ENCODE data around the gene OR2G2. TPM values are rescaled to one million over a fixed set of nuclear protein-coding genes. Genes with fewer than 3 reads are reported as not detected.

Gene OR2G2
- polyA plus RNA-seq, 1 donor (not counting 4 experiments of a cell fraction or from before 2014, with no cell fraction given): not detected

DNA sequence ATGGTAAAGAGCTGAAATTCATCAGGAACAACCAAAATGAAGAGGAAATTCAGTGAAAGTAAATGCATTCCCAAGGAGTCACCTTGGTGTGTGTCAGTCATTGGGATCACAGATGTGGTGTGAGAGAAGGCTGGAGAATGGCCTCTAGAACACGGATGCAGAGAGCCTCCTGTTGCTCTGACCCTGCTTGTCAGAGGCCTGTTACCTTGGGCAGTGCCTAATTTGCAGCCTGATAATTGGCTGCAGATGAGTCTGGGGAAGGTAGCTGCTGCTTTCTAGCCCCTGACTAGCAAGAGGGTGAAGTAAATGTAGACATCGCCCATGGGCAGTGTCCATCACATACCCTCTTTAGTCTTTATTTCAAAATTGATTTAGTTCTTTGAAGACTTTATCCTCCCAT is 35.9 kb upstream of the OR2G2 start:
- H3K4me1 ChIP-seq (ENCODE audit: control insufficient read depth, extremely low read depth, insufficient read depth, low read length): no peaks in the 10 kb centered on the region
- H3K36me3 ChIP-seq (ENCODE audit: control insufficient read depth in 2 of 2, extremely low read depth in 1 of 2, insufficient read depth in 2 of 2, low read length in 2 of 2): no peaks in the 10 kb centered on the region
- no peaks in the 10 kb centered on the region for H3K9me1 ChIP-seq (ENCODE audit: control insufficient read depth, extremely low read depth, insufficient read depth, low read length)
- H4K20me1 ChIP-seq (ENCODE audit: control insufficient read depth, extremely low read depth, insufficient read depth, low read length): no peaks in the 10 kb centered on the region
- no peaks in the 10 kb centered on the region for H3K27me3 ChIP-seq (ENCODE audit: control insufficient read depth, extremely low read depth, insufficient read depth, low read length)
- FAIRE-seq: no peak
- H3K9me3 ChIP-seq (ENCODE audit: control insufficient read depth, low read depth, low read length): peaks cover 2% of the 10 kb centered on the region
- DNase-seq (ENCODE audit: low read depth, low spot score): no peak
- no peaks in the 10 kb centered on the region for H3K79me2 ChIP-seq (ENCODE audit: control insufficient read depth, insufficient read depth, low read length)
- TF ChIP-seq, protein P1, sequence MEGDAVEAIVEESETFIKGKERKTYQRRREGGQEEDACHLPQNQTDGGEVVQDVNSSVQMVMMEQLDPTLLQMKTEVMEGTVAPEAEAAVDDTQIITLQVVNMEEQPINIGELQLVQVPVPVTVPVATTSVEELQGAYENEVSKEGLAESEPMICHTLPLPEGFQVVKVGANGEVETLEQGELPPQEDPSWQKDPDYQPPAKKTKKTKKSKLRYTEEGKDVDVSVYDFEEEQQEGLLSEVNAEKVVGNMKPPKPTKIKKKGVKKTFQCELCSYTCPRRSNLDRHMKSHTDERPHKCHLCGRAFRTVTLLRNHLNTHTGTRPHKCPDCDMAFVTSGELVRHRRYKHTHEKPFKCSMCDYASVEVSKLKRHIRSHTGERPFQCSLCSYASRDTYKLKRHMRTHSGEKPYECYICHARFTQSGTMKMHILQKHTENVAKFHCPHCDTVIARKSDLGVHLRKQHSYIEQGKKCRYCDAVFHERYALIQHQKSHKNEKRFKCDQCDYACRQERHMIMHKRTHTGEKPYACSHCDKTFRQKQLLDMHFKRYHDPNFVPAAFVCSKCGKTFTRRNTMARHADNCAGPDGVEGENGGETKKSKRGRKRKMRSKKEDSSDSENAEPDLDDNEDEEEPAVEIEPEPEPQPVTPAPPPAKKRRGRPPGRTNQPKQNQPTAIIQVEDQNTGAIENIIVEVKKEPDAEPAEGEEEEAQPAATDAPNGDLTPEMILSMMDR (optimal IDR thresholded peaks at IDR 0.05 in 1 of 3, IDR thresholded peaks at IDR 0.05 in 1 of 3, conservative IDR thresholded peaks at IDR 0.05 in 1 of 3; ENCODE audit: extremely low read depth in 1 of 3, insufficient read depth in 2 of 3, low read length in 3 of 3): no peak
- TF ChIP-seq EZH2 (IDR thresholded peaks at IDR 0.05; ENCODE audit: low read length): no peak
- dilution Hi-C loops (cut with MboI; ENCODE audit: extremely low pct_ligation_motif_present, low sequenced_read_pairs): no loop called here
- no peak overlapping the region for H3K4me2 ChIP-seq (ENCODE audit: control insufficient read depth, extremely low read depth, insufficient read depth, low read depth, low read length)
- no peak overlapping the region for H3K9ac ChIP-seq (ENCODE audit: control insufficient read depth, extremely low read depth, insufficient read depth, low read length)
- no peak overlapping the region for H3K27ac ChIP-seq (ENCODE audit: control insufficient read depth, insufficient read depth, low read length)
- no peak overlapping the region for H3K4me3 ChIP-seq (ENCODE audit: control insufficient read depth in 2 of 3, extremely low read depth in 1 of 3, insufficient read depth in 2 of 3, low read depth in 1 of 3, low read length in 3 of 3)
- no peak overlapping the region for H2AFZ ChIP-seq (ENCODE audit: control insufficient read depth, low read length)

DNA sequence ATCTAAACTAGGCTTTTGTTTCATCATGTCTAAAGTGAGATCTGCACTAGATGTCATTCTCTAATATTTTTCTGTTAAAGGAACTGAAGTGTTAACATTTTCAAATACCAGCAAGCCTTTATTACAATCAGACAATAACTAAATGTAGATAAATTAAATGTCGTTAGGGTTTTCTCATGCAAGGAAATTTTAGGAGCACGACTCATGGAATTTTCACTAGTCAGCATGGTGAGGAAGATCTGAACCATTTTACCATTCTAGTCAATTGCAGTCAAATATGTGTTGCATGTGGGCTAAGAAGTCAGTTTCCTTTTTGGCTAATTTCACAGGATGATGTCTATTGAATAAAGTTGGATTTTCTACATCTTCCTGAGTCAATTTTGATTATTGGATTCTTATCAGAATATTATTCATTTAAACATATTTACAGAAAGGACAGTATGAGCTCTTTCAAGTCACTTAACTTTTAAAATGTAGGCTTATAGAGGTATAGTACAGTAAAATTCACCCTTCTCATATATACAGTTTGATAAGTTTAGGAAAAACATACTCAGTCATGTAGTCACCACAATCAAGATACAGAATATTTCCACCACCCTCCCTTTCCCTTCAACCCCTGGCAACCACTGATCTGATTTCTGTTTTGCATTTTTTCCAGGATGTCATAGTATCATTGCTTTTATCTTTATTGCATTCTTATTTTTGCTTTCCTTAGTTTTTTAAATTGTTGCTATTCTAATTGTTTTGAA is 30.1 kb upstream of the OR2G2 start:
- no peaks in the 10 kb centered on the region for H3K79me2 ChIP-seq (ENCODE audit: control insufficient read depth, insufficient read depth, low read length)
- no peak overlapping the region for H3K4me3 ChIP-seq (ENCODE audit: control insufficient read depth in 2 of 3, extremely low read depth in 1 of 3, insufficient read depth in 2 of 3, low read depth in 1 of 3, low read length in 3 of 3)
- H3K9me3 ChIP-seq (ENCODE audit: control insufficient read depth, low read depth, low read length): no peaks in the 10 kb centered on the region
- dilution Hi-C loops (cut with MboI; ENCODE audit: extremely low pct_ligation_motif_present, low sequenced_read_pairs): no loop called here
- no peaks in the 10 kb centered on the region for H3K9me1 ChIP-seq (ENCODE audit: control insufficient read depth, extremely low read depth, insufficient read depth, low read length)
- DNase-seq (ENCODE audit: low read depth, low spot score): no peak
- H4K20me1 ChIP-seq (ENCODE audit: control insufficient read depth, extremely low read depth, insufficient read depth, low read length): no peaks in the 10 kb centered on the region
- H3K4me1 ChIP-seq (ENCODE audit: control insufficient read depth, extremely low read depth, insufficient read depth, low read length): no peaks in the 10 kb centered on the region
- no peak overlapping the region for H2AFZ ChIP-seq (ENCODE audit: control insufficient read depth, low read length)
- no peaks in the 10 kb centered on the region for H3K36me3 ChIP-seq (ENCODE audit: control insufficient read depth in 2 of 2, extremely low read depth in 1 of 2, insufficient read depth in 2 of 2, low read length in 2 of 2)
- no peaks in the 10 kb centered on the region for H3K27me3 ChIP-seq (ENCODE audit: control insufficient read depth, extremely low read depth, insufficient read depth, low read length)
- no peak for FAIRE-seq
- no peak overlapping the region for H3K27ac ChIP-seq (ENCODE audit: control insufficient read depth, insufficient read depth, low read length)
- no peak for TF ChIP-seq EZH2 (IDR thresholded peaks at IDR 0.05; ENCODE audit: low read length)
- TF ChIP-seq, protein P1 (optimal IDR thresholded peaks at IDR 0.05 in 1 of 3, IDR thresholded peaks at IDR 0.05 in 1 of 3, conservative IDR thresholded peaks at IDR 0.05 in 1 of 3; ENCODE audit: extremely low read depth in 1 of 3, insufficient read depth in 2 of 3, low read length in 3 of 3): no peak
- no peak overlapping the region for H3K9ac ChIP-seq (ENCODE audit: control insufficient read depth, extremely low read depth, insufficient read depth, low read length)
- H3K4me2 ChIP-seq (ENCODE audit: control insufficient read depth, extremely low read depth, insufficient read depth, low read depth, low read length): no peak overlapping the region
